ENCODE measurements around the gene ZNF566. TPM values are rescaled to one million over a fixed set of nuclear protein-coding genes. Genes with fewer than 3 reads are reported as not detected.

The ZNF566 gene
- total and polyA plus RNA-seq, 2 of the 13 experiments (the other 11 are each of a cell fraction or from before 2014, with no cell fraction given): 4.8 to 13.7 TPM

GRCh38 chr19:36418287-36419001 lies 70.9 kb downstream of the ZNF566 start, which contains the start of gene ZFP82 (continued):
- TF ChIP-seq ZNF329 (CRISPR knock-in tag; IDR thresholded peaks at IDR 0.05; ENCODE audit: low read depth) (no peak), KLF6 (CRISPR knock-in tag; IDR thresholded peaks at IDR 0.05) (no peak), ZNF550 (CRISPR knock-in tag; IDR thresholded peaks at IDR 0.05; ENCODE audit: borderline replicate concordance) (no peak), NRL (CRISPR knock-in tag; IDR thresholded peaks at IDR 0.05; ENCODE audit: borderline replicate concordance) (no peak; the same call in 1 of the 2 replicates), TP53 (CRISPR knock-in tag; conservative IDR thresholded peaks at IDR 0.05) (no peak), FOXK1 (CRISPR knock-in tag; IDR thresholded peaks at IDR 0.05; ENCODE audit: borderline replicate concordance, low read depth) (no peak), SKI (IDR thresholded peaks at IDR 0.05; ENCODE audit: partially characterized antibody) (no peak), ZFP90 (CRISPR knock-in tag; IDR thresholded peaks at IDR 0.05; ENCODE audit: borderline replicate concordance) (no peak), CENPT (CRISPR knock-in tag; IDR thresholded peaks at IDR 0.05; ENCODE audit: low read depth) (no peak), JDP2 (CRISPR knock-in tag; IDR thresholded peaks at IDR 0.05; ENCODE audit: borderline replicate concordance) (no peak), CENPBD1 (CRISPR knock-in tag; IDR thresholded peaks at IDR 0.05; ENCODE audit: borderline replicate concordance, low read depth) (no peak), MLX (CRISPR knock-in tag; IDR thresholded peaks at IDR 0.05) (no peak), TEAD3 (CRISPR knock-in tag; optimal IDR thresholded peaks at IDR 0.05; ENCODE audit: borderline replicate concordance) (no peak), ZNF460 (CRISPR knock-in tag; IDR thresholded peaks at IDR 0.05; ENCODE audit: borderline replicate concordance) (no peak), PRPF4 (IDR thresholded peaks at IDR 0.05; ENCODE audit: low read depth, low read length, poor library complexity, severe bottlenecking) (no peak), KMT2B (CRISPR knock-in tag; IDR thresholded peaks at IDR 0.05) (peak; percentile 74; the same call in 1 of the 2 replicates), AKAP8 (CRISPR knock-in tag; IDR thresholded peaks at IDR 0.05) (no peak), PHF8 (CRISPR knock-in tag; IDR thresholded peaks at IDR 0.05) (peak; percentile 95), ZNF749 (CRISPR knock-in tag; IDR thresholded peaks at IDR 0.05; ENCODE audit: borderline replicate concordance) (no peak), ZNF629 (CRISPR knock-in tag; conservative IDR thresholded peaks at IDR 0.05) (no peak), ZKSCAN8 (CRISPR knock-in tag; IDR thresholded peaks at IDR 0.05; ENCODE audit: borderline replicate concordance) (no peak), KAT7 (CRISPR knock-in tag; IDR thresholded peaks at IDR 0.05; ENCODE audit: borderline replicate concordance) (0 out of 2 replicates have a peak, but pooled peaks have one; percentile 33), ZNF136 (CRISPR knock-in tag; IDR thresholded peaks at IDR 0.05; ENCODE audit: low read depth) (0 out of 2 replicates have a peak, but pooled peaks have one; percentile 42), RFX3 (CRISPR knock-in tag; IDR thresholded peaks at IDR 0.05) (no peak), SP4 (CRISPR knock-in tag; IDR thresholded peaks at IDR 0.05) (no peak), NPAS2 (CRISPR knock-in tag; IDR thresholded peaks at IDR 0.05; ENCODE audit: borderline replicate concordance) (no peak), NCOA1 (CRISPR knock-in tag; IDR thresholded peaks at IDR 0.05) (no peak), HMGA1 (CRISPR knock-in tag; conservative IDR thresholded peaks at IDR 0.05) (no peak)
- TF ChIP-seq, protein P1, sequence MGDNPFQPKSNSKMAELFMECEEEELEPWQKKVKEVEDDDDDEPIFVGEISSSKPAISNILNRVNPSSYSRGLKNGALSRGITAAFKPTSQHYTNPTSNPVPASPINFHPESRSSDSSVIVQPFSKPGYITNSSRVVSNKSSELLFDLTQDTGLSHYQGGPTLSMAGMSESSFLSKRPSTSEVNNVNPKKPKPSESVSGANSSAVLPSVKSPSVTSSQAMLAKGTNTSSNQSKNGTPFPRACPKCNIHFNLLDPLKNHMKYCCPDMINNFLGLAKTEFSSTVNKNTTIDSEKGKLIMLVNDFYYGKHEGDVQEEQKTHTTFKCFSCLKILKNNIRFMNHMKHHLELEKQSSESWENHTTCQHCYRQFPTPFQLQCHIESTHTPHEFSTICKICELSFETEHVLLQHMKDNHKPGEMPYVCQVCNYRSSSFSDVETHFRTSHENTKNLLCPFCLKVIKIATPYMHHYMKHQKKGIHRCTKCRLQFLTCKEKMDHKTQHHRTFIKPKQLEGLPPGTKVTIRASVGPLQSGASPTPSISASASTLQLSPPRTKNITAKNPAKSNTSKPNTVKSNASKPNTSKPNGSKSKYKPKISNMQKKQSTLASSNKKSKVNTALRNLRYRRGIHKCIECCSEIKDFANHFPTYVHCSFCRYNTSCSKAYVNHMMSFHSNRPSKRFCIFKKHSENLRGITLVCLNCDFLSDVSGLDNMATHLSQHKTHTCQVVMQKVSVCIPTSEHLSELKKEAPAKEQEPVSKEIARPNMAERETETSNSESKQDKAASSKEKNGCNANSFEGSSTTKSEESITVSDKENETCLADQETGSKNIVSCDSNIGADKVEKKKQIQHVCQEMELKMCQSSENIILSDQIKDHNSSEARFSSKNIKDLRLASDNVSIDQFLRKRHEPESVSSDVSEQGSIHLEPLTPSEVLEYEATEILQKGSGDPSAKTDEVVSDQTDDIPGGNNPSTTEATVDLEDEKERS (CRISPR knock-in tag; IDR thresholded peaks at IDR 0.05): 0 out of 2 replicates have a peak, but pooled peaks have one; percentile 43
